HG02840 (cell line): Measurements from ENCODE around the gene PRKCH.

Experiments
- ATAC-seq: cut with Tn5 transposase; IDR thresholded peaks from one replicate; pipeline ENCODE4 v1.9.1; 2021; ENCODE audit warnings: mild to moderate bottlenecking, moderate library complexity, moderate number of reproducible peaks; ENCODE audit not compliant: unreplicated experiment, low FRiP score

Gene PRKCH

DNA sequence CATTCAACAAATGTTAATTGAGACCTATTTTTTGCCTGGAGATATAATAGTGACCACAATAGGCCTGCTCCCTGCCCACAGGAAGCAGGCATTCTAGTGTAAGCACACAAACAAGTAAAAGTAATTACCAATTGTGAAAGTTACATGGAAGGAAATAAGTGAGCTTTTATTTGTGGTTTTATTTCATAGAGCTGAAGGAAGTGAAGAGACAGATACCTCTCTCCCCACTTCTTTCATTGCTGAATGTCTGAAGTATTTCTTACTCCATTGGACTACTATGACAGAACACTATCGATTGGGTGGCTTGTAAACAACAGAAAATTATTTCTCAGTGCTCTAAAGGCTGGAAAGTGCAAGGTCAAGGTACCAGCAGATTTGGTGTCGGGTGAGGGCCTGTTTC, 183.5 kb downstream of the PRKCH start:
- ATAC-seq: no peak

DNA sequence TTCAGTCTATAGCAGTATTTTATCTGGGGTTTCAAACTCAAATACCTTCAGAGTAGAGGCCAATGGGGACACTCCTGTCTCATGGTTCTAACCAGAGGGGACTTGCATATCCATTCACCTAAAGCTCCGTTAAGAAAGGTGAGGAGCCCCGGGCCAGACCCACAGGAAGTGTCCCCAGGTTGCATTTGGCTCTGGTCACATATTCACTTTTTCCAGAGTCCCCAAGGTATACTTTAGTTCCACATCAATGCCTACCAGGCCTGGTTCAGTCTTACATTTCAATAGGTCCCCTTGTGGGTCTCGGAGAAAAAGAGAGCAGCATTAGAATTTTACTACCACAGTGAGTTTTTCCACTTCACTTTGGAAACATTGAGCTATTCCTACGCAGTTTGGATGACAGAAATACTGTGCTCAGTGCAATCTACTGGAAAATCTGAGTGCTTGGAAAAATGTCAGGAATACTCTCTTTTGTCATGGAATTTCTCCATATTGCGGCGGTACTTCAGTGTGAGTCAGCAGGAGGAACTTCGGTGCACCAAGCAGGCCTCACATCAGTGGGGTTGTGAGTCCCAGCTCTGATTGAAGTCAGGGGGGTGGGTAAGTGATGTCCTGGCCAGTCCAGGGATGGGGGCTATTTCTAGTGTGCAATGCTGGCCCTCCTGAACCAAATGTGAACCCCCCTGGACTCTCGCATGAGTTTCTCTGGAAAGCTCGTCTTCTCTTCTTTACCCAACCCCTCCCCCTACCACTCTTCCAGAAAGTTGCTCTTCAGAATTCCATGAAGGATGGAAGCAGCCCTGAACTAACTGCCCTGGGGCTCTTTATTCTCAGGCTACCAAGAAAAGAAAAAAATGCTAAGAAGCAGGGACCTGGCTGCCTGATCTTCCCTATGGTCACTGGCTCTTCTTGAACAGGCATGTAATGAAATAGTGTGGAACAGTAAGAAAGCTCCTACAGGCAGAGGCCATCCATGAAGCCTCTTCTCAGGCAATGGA, 184.7 kb downstream of the PRKCH start:
- ATAC-seq: no peak

DNA sequence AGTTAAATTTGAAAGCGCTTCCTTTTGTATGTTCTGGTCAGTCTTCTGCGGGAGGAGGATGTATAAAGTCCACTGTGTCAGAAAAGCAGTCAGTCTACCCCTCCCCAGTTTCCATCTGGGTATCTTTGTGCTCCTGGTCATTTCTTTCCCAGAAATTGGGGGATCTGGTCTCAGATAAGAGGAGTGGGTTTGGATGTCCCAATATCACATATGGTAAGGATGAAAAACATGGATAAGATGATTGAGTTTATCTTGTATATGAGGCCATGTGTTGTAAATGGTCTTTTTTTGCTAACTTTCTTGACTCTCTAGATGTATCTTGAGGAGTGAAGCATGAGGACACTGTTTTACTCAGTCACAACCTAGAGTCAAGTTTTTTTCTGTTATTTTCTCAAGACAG, 187.1 kb downstream of the PRKCH start:
- no peak for ATAC-seq

DNA sequence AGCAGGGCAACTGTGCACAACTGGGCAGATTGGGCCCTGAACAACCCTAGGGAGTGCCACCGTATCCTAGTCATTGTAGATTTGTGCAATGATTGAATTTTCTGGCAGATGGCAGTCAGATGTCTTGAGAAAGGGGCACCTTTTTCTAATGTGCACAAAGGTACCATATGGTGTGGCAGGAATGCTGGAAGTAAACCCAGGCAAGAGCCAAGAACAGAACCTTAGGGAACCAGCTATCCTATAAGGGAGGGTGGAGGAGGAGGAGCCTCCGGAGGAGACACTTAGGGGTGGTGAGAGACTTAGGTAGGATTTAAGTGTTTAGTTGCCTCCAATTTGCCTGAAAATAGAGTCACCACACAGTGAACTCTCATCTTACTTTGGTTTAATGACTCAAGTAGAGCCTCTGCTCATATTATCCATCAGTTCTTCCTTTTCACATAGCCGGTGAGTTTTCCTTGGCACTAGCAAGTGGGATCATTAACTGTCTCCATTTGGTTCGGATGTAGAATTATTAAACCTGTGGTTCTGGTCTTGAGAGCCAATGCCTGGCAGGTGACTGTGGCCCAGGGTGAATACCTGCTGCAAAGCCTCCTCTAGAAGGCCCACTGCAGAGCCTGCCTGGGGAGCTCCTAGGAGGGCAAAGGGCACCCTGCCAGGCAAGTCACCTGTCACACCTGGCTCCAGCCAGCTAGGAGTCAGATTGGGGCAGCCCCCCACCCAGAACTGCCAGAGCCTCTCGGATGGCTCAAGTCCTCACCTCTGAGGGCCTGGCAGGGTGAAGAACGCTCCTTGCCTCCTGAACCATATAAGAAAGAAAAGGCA, 189.6 kb downstream of the PRKCH start:
- ATAC-seq: no peak

DNA sequence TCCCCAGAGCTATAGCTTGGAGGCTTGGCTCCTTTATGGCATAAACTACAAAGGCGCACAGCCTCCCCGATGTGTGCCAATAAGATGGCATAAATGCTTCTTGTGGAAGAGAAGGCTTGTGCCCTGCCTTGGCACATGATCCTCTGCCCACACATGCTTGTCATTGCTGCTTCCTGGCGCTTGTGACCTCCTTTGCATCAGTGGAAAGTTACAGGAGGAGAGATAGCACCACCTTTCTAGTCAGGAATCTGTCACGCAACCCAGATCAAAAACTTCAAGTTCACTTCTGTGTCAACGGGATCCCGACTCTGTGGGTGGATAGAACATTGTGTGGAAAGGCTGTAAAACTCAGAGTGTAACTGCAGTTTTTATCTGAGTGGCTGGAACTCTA, 190.2 kb downstream of the PRKCH start:
- no peak for ATAC-seq

DNA sequence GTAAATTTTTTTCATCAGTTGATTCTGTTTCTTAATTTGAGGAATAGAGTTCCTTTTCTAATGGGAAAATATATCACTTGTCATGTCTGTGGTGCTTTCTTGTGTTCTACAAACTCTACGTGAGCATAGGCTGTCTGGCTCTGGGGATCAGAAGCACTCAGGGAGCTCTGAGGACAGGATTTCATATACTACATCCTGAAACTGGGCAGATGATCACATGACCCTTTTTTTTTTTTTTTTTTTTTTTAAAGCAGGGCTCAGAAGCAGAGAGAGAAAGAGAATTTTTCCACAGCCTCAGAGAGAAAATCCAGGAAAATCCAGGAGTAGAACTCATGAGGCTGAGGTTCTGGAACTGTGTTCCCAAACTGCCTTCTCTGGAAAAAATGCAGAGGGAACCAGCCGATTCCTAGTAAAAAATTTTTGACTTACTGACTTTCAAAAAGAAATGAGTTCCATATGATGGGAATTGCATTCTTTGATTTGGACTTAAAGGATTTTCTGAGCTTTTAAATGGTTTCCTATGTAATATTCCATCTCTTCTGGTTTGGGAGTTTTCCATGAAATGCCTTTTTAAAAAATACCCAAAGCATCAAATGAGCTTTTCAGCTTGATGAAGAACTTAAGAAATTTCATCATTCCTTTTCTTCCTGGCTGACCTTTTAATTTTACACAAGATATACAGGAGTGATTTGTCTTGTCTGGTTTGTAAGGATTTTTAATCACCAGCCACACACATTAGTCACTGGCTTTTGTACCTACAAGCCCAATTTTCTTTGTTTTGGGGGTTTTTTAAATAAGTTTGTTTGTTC, 190.9 kb downstream of the PRKCH start:
- no peak for ATAC-seq

DNA sequence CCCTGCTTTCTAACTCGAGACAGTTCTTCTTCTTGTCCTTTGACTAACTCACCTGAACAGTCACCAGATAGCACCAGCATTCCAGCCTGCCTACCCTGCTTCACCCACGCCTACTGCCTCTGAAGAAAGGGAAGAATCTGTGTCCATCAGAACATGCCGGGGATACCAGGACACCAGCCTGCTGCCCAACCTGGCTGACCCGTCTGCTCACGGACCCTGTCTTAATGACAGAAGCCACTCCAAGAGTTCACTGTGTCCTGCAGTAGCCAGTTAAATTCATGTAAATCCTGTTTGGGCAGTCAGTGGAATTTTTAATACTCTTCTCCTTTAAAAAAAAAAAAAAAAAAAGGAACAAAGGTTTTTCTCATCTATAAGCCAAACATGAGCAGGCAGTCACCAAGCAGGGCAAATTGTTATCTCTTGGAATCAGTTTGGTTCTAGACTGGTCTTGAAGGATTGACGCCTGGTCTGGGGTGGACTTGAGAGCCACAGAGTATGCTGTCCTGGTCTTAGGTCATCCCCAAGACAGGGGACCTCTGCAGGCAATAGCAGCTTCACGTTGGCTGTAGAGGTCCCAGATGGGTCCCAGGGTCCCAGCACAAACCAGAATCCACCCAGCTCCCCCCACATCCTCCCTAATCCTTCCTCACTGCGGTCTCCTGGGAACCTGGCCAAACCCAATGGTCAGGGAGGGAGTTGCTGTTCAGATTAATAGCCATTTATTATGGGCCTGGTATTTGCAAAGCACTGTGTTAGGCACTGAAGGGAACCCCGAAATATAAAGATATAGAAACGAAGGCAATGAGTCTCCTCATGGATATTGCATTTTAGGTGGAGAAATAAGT, 192.8 kb downstream of the PRKCH start:
- ATAC-seq: no peak

DNA sequence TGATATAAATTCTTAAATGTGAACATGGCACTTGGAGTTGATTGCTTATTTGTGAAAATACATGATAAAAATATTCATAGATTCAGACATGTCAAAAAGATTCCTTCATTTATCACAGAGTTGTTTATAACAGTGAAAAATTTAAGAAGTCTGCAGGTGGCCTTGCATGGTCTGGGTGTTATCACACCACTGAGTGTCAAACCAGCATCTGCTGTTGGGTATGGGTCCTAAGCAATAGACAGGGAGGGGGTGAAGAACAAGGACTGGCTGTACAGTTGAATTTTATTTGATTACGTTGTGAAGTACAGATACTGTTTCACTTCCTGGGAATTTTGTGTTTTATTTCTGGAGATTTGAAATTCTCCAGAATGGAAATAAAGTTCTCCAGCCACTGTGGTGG, 193.5 kb downstream of the PRKCH start:
- no peak for ATAC-seq

DNA sequence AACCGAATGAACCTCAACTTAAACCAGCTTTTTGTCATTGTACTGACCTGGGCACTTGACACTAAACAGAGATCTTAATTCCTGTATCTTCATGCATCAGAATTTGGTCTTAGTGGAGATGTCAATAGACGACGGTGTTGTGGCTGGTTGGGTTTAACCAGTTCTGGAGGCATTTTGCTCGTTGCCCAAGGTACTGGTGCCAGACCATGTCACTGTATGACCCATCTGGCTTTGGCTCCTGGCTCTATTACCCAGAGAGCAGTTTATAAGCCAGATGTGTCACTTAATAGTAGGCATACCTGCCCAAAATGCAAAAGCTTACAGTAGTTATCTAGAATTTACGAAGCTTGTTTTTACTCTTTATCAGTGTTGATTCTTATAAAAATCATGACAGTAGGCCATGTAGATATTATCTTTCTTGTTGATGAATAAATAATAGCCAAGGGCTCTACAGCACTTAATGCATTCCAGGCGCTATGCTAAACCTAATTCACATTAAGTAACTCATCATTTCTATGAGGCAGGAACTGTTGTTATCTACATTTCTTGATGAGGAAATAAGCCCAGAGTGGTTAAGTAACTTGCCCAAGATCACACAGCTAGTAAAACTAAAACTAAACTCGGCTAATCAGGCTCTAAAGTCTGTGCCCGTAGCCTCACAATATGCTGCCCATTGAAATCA, 194.2 kb downstream of the PRKCH start:
- ATAC-seq: no peak

DNA sequence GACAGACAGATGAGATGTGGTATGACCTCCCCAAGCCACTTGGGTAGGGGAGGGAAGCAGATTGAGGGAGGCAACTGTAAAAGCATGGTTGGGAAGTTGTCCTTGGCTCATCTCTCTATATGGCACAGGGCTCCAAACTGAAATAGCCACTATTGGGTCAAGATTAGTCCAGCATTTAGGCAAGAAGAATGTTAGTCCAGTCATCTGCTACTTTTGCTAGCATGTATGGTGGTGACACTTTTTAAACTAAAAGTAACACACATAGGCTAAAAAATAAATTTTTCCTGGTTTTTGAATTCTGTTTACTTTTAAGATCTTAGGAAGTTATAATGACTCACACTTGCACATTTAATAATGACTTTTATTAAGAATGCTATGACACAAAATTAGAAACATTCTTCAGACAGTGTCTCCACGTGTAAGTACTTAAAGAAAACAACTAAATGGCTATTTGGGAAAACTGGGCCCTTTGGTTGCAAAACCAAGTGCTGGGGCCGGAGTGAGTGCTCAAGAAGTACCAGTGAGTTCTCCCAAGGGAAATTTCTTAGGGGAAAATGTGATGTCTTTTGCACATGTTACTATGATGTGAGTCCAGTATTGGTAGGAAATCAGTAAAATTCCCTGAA, 194.9 kb downstream of the PRKCH start:
- ATAC-seq: no peak

DNA sequence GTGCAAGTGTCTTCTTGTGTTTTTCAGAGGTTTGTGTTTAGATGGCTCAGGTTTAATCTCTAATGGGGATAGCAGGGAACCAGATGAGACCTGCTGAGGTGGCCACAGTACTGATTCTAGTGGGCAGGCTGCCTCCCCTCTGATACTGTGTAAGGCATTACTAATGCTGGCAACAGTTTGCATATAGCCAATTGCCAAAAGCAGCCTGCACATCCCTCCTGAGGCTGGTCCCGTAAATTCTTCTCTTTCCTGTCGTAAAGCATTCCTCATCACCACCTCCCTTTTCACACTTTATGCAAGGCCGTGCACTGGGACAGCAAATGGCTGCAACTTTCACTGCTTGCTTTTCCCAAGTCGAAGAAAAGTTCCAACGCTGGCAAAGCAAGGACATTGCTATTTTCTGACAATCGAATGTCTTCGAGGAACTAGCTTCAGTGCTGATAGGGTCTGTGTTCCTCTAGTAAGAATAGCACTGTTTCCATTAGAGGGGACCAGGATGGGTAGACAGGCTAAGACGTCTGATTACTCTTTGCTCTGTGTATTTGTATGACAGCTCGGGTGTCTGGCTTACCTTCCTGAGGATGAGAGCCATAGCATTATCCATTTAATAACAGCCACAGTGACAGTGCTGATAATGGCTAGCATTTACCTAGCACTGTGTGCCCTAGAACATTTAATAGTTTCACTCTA, 195.7 kb downstream of the PRKCH start:
- ATAC-seq: no peak

DNA sequence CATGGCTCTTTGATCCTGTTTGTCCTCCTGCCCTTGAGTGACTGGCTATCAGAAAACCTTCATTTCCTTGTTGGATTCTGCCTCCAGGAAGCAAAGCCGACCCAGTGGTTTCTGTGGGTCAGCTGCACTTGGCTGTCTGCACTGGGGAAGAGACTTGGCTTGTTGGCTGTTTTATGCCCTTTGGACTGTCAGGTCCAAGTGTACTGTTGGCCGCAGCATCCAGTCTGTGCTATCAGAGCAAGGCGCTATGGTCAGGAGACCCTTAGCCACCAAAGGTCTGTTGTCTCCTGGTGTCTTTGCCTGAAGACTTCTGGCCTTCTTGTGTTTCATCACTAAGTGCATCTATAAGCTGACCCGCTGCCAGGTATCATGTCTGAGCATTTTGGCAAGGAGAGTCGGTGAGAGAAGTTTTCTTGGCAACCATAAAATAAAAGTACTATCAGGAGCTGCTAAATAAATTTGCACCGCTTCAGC, 196.6 kb downstream of the PRKCH start:
- no peak for ATAC-seq

DNA sequence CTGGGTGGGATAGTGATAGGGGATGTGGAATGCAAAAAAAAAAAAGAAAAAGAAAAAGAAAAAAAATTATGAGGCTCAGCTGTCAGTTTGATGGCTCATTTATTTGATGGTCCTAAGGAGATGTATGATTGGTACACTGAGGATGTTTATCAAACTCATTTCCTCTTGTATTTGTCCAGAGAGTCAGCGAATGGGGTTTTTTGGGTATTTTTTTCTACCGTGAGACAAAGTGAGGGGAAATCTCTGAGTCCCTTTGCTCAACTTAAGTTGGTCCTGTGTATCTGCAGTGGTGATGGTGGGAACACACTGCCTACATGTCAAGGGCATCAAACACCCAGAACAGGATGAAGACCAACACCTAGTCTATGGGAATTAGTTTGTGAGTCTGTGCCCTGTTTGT, 197.0 kb downstream of the PRKCH start:
- ATAC-seq: no peak

DNA sequence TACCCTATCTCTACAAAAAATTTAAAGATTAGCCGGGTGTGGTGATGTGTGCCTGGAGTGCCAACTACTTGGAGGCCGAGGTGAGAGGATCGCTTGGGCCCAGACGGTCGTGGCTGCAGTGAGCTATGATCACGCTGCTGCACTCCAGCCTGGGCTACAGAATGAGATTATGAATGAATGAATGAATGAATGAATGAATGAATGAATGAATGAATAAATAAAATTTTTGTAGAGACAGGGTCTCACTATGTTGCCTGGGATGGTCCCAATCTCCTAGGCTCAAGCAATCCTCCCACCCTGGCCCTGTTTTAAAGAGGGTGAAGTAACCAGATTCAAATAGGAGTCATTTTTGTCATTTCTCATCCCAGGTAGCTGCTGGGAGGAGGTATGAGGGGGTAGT, 197.7 kb downstream of the PRKCH start:
- no peak for ATAC-seq

DNA sequence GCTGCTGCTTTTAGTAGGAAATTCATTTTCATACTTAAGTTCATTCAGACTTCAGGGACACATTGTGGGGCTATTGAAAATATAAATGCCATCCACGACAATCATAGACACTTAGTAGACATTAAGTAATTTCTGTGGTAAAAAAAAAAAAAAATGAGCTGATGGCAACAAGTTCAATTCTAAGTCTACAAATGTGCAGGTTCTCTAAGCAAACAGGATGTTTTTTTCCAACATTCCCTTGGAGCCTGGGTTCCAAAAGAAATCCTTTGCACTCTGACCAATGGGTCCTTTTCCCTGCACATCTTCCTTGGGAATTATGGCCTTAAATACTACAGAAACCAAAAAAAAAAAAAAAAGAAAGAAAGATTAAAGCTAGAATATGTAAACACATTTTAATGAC, 198.4 kb downstream of the PRKCH start:
- ATAC-seq: no peak

DNA sequence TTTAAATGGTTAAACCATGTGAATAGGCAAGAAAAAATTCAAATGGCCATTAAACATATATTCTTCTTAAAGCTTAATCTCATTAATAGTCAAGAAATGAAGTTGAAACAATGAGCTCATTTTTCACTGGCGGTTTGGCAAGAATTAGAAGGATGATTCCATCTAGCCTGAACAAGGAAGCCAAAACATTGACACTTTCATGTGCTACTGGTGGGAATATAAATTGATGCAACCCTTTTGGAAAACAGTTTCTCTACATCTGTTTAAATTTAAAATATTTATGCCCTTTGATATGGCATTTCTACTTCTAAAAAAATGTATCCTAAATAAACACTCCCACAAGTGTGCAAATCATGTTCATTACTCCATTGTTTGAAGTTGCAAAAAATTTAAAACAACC, 199.2 kb downstream of the PRKCH start:
- ATAC-seq: no peak

DNA sequence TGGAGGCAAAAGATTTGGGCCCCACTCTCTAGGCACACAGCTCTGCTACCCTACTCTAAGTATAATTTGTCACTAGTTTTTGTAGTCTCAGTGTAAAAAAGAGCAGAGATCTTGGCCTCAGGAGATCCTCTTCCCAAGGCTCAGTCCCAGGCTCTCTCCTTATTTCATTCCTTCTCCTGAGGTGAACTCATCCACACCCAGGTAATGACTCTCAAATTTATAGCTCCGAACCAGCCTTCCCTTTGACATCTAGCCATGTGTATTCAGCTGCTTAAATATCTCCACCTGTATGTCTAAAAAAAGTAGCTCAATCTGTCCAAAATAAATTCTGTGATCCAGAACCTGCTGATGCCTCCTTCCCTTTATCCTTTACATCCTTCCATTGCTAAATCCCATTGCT, 200.4 kb downstream of the PRKCH start:
- ATAC-seq: no peak

DNA sequence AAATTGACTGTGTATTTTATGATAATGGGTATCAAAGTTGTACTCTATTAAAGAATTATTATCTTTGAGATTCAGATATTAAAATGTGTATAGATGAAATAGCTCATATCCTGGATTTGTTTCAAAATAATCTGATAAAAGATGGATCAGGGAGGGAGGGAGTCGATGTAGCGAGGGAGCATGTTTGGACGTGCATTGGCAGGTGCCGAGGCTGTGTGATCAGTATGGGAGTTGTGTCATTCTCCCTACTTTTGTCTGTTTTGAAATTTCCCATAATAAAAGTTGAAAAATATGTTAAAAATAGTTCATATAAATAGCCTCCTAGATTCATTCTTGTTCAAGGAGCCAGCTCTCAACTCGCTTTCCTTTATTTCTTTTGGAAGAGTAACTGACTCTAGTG, 202.4 kb downstream of the PRKCH start:
- no peak for ATAC-seq
